ENCODE results near the gene GANC.
"Not testable (repeated sequence)": the region's sequence is repeated elsewhere in the genome, so short reads cannot be mapped to it uniquely, and the experiment has no call there.

GANC gene
- 22.8 to 39.8 (median 35.4) reads per million in 4 experiments for total RNA-seq

DNA sequence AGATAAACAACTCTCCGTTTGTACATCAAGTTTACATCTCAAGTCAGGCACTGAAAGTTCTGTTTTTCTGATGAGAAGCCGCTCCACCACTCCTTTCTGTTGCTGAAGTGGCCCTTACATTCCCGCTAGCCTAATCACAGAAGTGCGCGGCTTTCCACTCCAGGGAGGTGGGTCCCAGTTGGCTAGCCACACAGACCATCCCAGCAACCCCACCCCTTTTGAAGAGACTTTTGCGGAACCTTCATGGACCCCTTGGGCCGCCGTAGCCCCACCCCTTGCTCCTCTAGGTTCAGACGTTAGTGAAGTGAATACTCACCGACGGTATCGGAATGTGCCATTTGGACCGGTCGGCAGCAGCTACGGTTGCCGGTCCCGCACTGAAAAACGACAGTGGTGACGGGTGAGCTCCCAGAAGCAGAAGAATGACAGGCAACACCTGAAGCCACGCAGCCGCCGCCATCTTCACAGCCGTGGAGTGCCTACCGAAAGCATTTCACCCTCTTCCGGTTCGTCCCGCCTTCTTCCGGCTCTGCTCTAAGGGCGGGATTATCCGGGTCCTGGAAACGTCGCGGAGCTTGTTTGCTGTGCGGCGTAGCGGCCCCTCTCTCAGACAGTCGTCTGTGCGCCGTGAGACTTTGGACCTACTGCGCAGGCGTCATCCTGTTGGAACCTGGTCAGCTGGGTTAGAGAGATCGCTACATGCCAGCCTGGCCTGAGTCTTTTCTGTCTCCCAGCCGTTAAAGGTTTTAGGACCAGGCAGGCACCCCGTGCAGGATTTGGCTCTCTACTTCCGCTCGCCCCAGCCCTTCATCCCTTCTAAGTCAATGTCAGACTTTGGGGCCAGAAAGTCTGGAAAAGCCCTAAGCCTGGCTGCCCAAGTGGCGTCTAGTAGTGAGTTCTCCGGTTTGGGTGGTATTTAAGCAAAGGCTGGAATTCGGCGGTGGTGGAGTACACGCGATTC is at the start of gene GANC, which contains the start of gene TMEM87A:
GANC (plus strand) TSS at position 263 of the 961 bp plus-strand sequence. CDS start 1,281 bp downstream, outside the sequence.
TMEM87A (minus strand) TSS at position 495 of the 961 bp plus-strand sequence; CDS start at position 460, 35 bp downstream.
- DNase-seq: peak; percentile 91

- DNase-seq: no peak
Measured at GRCh38 chr15:42226648-42227047, 46.4 kb upstream of the GANC start.

- DNase-seq: no peak
Measured at GRCh38 chr15:42228036-42228435, 45.0 kb upstream of the GANC start.

GRCh38 chr15:42228981-42229380 is 44.0 kb upstream of the GANC start:
- not testable (repeated sequence) for DNase-seq

DNA sequence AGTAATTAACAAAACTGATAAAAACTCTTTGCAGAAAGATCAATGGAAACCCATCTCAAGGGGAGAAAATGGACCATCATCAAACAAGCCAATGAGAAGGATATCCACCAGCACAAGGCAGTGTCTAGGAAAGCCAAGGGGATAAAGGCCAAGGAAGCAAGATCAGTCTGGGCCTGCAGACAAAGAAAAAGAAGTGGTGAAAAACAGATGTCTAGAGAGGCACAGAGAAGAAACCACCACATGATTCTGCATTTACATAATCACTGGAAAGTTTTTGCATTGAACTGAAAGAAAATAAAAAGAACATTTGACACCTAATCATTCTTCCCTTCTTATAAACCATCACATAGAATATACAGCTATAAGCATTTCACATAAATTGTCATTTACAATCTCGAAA is 41.9 kb upstream of the GANC start:
- DNase-seq: no peak

DNA sequence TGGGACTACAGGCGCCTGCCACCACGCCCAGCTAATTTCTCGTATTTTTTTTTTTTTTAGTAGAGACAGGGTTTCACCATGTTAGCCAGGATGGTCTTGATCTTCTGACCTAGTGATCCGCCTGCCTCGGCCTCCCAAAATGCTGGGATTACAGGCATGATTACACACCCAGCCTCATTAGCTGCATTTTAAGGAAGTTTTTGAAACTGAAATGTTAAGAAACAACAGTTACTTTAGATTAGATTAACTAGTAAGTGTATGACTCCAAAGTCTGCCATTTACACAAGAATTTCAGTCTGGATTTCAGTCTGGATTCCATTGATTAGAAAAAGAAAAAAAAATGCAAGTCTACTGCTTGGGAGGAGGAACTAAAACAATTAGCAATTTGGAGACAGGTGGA is 40.4 kb upstream of the GANC start:
- no peak for DNase-seq

- no peak for DNase-seq
Measured at GRCh38 chr15:42233107-42233506, 39.9 kb upstream of the GANC start.

DNA sequence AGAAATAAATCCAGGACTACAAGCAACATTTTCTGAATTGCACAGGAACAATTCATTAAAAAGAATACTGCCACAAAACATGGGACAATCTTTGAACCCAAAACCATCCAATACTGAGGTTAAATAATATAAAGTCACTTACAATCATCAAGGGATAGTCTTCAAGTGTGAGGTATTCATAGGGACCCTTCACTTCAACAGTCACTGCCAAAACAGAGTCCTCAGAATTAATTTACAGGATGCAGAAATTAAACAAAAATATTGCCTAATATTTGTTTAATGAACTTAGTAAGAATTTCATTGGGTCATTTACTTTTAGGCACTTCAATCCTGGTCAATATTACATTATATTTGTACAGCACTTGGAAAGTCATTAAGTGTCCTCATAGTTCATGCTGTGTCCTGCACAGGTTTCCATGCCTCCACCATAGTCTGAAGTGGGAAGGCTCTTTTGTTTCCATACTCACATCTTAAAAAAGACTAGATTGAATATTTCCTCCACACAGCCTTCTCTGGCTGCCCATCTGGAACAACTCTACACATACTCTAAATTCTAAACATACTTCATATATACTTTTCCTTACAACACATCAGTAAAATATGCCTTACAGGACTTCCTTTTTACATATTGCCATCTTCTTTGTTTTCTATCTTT is 33.3 kb upstream of the GANC start:
- DNase-seq: no peak

DNA sequence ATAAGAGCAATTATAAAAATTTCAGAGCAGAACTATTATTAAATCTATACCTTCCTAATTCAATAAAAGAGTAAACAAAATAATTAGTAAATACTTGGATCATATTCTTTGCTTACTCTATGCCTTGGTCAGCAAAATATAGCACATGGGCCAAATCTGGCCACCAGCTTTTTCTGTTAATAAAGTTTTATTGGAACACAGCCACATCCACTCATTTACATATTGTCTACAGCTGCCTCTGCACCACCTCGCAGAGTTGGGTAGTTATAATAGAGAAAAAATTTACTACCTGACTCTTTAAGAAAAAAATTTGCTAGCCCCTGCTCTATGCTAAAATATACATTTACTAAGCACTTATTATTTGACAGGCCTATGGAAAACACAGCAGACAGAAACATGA is 32.2 kb upstream of the GANC start:
- no peak for DNase-seq

GRCh38 chr15:42253300-42253699 is 19.7 kb upstream of the GANC start:
- no peak for DNase-seq

DNA sequence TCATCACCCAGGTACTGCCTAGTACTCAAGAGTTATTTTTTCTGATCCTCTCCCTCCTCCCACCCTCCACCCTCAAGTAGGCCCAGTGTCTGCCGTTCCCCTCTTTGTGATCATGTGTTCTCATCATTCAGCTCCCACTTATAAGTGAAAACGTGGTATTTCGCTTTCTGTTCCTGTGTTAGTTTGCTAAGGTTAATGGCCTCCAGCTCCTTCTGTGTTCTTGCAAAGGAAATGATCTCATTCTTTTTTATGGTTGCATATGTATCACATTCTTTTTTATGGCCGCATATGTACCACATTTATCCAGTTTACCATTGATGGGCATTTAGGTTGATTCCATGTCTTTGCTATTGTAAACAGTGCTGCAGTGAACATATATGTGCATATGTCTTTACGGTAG is 8.2 kb upstream of the GANC start:
- no peak for DNase-seq

DNA sequence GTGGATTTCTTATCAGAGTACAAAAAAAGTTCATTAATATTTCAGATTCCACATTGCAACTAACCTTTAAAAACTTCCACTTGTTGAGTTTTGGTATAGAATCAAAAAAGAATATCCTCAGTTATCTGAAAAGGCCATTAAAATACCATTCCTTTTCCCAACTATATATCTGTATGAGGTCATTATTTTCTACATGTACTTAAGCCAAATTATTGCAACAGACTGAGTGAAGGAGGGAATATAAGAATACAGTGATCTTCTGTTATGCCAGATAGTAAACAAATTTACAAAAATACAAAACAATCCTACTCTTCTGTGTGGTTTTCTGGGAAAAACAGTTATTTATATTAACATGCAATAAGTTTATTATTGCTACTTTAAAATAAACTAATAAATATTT is 5.7 kb upstream of the GANC start:
- no peak for DNase-seq

- no peak for DNase-seq
Measured at GRCh38 chr15:42270551-42270950, 2.5 kb upstream of the GANC start.

- no peak for DNase-seq
Measured at GRCh38 chr15:42270996-42271395, 2.0 kb upstream of the GANC start.

GRCh38 chr15:42273900-42274701 is 1.1 kb downstream of the GANC start:
- peak; percentile 30 for DNase-seq

DNA sequence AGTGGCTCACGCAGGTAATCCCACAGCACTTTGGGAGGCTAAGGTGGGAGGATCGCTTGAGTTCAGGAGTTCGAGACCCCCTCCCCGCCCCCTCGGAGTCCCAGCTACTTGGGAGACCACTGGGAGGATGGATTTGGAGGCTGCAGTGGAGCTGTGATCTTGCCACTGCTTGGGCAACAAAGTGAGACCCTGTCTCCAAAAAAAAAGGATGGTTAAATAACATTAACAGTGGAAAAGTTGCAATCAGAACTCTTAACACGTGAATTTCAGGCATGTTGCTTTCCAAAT is 1.6 kb downstream of the GANC start:
- DNase-seq: no peak

GRCh38 chr15:42275780-42276391 is 2.9 kb downstream of the GANC start:
- no peak for DNase-seq

- DNase-seq: no peak
Measured at GRCh38 chr15:42276762-42277161, 3.8 kb downstream of the GANC start.

DNA sequence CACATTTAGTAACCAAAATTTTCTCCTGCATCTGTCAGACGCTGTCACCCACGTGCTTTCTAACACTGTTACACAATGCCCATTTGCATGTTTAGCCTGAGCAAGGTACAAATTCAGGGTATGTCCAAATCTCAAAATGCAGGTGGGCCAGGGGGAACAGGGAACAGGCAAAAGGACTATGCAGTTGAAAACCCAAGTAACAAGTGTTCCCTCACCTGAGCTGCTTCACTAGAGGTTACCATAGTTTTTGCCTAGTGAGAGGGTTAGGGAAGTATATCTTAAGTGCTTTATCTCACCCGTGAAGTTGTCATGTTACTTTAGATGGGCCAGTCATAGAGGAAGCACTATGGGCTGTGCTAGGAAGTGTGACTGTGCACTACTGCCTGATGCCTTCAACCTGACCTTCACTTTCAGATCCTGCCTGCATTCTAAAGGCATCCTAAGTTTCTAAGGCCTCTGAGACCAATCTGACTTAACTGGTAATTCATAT is 6.3 kb downstream of the GANC start:
- no peak for DNase-seq

- DNase-seq: no peak
Measured at GRCh38 chr15:42282344-42282743, 9.3 kb downstream of the GANC start.

DNA sequence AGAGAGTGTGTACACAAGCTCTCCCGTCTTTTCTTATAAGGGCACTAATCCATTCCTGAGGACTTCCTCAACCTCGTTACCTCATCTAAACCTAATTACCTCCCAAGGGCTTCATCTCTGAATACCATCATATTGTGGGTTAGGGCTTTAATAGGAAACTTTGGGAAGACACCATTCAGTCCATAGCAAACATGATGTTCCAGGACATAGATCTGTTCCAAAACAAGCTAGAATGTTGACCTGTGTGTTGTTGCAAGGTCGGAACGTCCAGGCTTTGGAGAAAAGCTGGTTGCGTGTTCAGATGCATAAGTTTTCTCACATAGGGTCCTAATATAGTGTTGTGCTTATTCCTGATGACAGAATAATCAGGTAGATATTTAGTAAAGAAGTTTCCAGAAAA is 9.9 kb downstream of the GANC start:
- DNase-seq: no peak

DNA sequence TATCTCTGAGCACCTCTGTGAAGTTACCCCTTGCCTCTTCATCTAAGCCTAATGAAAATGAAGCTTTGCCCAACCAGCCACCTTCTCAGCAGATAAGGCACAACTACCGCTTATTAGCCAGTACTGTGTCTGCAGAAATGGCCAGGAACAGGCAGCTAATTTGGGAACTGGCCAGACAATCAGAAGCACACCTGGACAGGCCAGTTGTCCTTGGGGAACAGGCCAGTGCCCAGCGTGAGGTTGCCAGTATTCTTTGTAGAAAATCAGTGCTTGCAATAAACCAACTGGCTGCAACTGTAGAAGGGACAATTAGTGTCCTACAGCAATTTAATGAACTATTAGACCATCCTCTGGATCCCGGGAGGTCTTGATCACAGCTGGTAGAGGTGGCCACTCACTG is 10.7 kb downstream of the GANC start:
- DNase-seq: no peak

DNA sequence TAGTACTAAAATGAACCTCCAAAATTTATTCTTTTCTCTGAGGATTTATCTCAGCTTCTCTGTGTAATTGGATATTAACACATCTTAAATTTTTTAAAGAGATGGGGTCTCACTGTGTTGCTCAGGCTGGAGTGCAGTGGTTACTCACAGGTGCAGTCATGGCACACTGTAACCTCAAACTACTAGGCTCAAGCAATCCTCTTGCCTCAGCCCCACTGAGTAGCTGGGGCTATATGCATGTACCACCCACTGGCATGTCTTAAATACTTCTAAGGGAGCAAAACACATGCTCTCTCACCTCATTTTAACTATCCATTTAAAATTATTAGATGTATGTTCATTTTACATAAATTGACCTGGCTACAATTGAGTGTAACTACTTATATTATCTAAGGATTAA is 11.6 kb downstream of the GANC start:
- DNase-seq: no peak

All from effector CD8-positive, alpha-beta T cell (primary cell).